Measurements from ENCODE around the gene ZNF436. TPM values are rescaled to one million over a fixed set of nuclear protein-coding genes. Genes with fewer than 3 reads are reported as not detected.

ZNF436 gene
- total RNA-seq, result 10 to 100 TPM; 11.3 to 13.8 (median 12.7) TPM
- polyA plus RNA-seq, result 4.4 TPM
- long read RNA-seq, donor 1, full-length matches to known transcripts, result 13 of 15 reads
- long read RNA-seq, donor 1, partial matches to known transcripts, result 0 of 15 reads
- long read RNA-seq, donor 1, other reads (novel, unspliced or antisense), result 2 of 15 reads
- long read RNA-seq, donor 2, full-length matches to known transcripts, result 4 of 4 reads
- long read RNA-seq, donor 2, partial matches to known transcripts, result 0 of 4 reads
- long read RNA-seq, donor 2, other reads (novel, unspliced or antisense), result 0 of 4 reads
- long read RNA-seq, donor 3, full-length matches to known transcripts, result 28 of 33 reads
- long read RNA-seq, donor 3, partial matches to known transcripts, result 1 of 33 reads
- long read RNA-seq, donor 3, other reads (novel, unspliced or antisense), result 4 of 33 reads
- long read RNA-seq, donor 4, full-length matches to known transcripts, result 5 of 5 reads
- long read RNA-seq, donor 4, partial matches to known transcripts, result 0 of 5 reads
- long read RNA-seq, donor 4, other reads (novel, unspliced or antisense), result 0 of 5 reads

- intact Hi-C loops (cut with DNase I), result loop anchor here in 1 of 4 donors (5.0 kb wide), 1 partner anchor 33 kb away; no protein-coding TSS in a partner anchor
- under 1% methylated on average over 29 of the region's 29 CpGs for WGBS
- H3K9me3 ChIP-seq (ENCODE audit: control insufficient read depth, low read length), result no peaks in the 10 kb centered on the region
- peaks cover 8% of the 10 kb centered on the region for H3K4me1 ChIP-seq (ENCODE audit: control insufficient read depth, insufficient read depth, low read length)
- peak within 1 kb of the TSS; percentile 85 for H3K4me3 ChIP-seq (ENCODE audit: low read length)
- peak; percentile 90 to 95 (median 92) for DNase-seq
- H3K27ac ChIP-seq (ENCODE audit: low read length), result peak within 1 kb of the TSS; percentile 99
- no peaks in the 10 kb centered on the region for H3K27me3 ChIP-seq (ENCODE audit: control insufficient read depth, insufficient read depth)
- peak; percentile 32 to 33 for ATAC-seq
Observed at GRCh38 chr1:23369335-23370013, at the start of gene ZNF436. ZNF436 (minus strand) TSS chr1:23369836; CDS start chr1:23368005, 1,831 bp downstream.

DNA sequence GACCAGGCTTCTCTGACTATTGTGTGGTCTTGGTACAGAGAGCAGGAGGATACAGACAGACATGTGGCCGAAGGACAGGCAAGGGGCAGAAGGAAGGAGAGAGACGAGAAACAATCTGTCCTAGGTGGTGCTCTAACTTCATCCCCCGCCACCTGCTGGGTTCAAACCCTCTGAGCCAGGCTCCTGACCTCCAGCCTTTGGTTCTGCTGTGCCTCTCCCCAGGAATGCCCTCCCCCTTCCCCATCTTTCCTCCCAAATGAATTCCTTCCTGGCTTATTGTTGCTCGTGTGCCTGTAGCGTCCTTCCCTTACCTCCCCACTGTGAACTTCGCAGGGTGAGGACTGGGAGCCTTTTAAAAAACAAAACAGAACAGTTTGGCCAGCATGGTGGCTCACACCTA is 49.5 kb upstream of the ZNF436 start:
- H3K4me1 ChIP-seq (ENCODE audit: control insufficient read depth, insufficient read depth, low read length), result peaks cover 20% of the 10 kb centered on the region
- intact Hi-C loops (cut with DNase I), result no loop called here
- ATAC-seq (no peak), DNase-seq (no peak)
- 73% methylated on average over 6 of the region's 6 CpGs for WGBS
- H3K4me3 ChIP-seq (ENCODE audit: low read length), result no peak overlapping the region
- H3K27me3 ChIP-seq (ENCODE audit: control insufficient read depth, insufficient read depth), result no peaks in the 10 kb centered on the region
- no peak overlapping the region for H3K27ac ChIP-seq (ENCODE audit: low read length)
- no peaks in the 10 kb centered on the region for H3K9me3 ChIP-seq (ENCODE audit: control insufficient read depth, low read length)

DNA sequence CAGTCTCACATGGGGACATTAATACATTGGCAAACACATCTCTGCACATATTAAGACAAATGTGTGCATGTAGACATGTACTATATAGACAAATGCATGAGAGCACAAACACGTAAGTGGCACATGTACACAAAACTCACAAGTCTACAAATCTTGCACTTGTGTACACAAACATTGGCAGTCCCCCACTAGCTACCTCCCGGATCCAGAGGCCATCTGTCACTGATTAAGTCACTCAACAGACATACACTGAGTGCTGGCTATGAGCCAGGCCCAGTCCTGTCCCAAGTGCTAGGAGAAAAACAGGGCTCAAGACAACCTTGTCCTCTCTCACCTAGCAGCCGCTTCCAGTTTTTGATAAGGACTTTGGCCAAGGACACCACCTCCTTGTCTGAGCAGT is 47.9 kb upstream of the ZNF436 start:
- intact Hi-C loops (cut with DNase I), result no loop called here
- no peak overlapping the region for H3K4me3 ChIP-seq (ENCODE audit: low read length)
- 44% methylated on average over 3 of the region's 3 CpGs for WGBS
- peaks cover 9% of the 10 kb centered on the region for H3K4me1 ChIP-seq (ENCODE audit: control insufficient read depth, insufficient read depth, low read length)
- H3K27me3 ChIP-seq (ENCODE audit: control insufficient read depth, insufficient read depth), result no peaks in the 10 kb centered on the region
- ATAC-seq, result no peak
- peak in 1 of 3 donors; percentile 40 for DNase-seq
- no peaks in the 10 kb centered on the region for H3K9me3 ChIP-seq (ENCODE audit: control insufficient read depth, low read length)
- no peak overlapping the region for H3K27ac ChIP-seq (ENCODE audit: low read length)

- intact Hi-C loops (cut with DNase I), result no loop called here
- DNase-seq, result no peak
- Histone ChIP-seq H3K27ac (ENCODE audit: low read length) (no peak overlapping the region), H3K4me1 (ENCODE audit: control insufficient read depth, insufficient read depth, low read length) (peaks cover 3% of the 10 kb centered on the region), H3K4me3 (ENCODE audit: low read length) (no peak overlapping the region), H3K27me3 (ENCODE audit: control insufficient read depth, insufficient read depth) (no peaks in the 10 kb centered on the region), H3K9me3 (ENCODE audit: control insufficient read depth, low read length) (no peaks in the 10 kb centered on the region)
- 84% methylated on average over 4 of the region's 4 CpGs for WGBS
- ATAC-seq, result no peak
Observed at GRCh38 chr1:23416964-23417363, 47.3 kb upstream of the ZNF436 start.

- Histone ChIP-seq H3K4me3 (ENCODE audit: low read length) (no peak overlapping the region), H3K27ac (ENCODE audit: low read length) (no peak overlapping the region), H3K9me3 (ENCODE audit: control insufficient read depth, low read length) (no peaks in the 10 kb centered on the region), H3K4me1 (ENCODE audit: control insufficient read depth, insufficient read depth, low read length) (no peaks in the 10 kb centered on the region), H3K27me3 (ENCODE audit: control insufficient read depth, insufficient read depth) (no peaks in the 10 kb centered on the region)
- DNase-seq, result no peak
- WGBS, result 62% methylated on average over 7 of the region's 7 CpGs
- intact Hi-C loops (cut with DNase I), result loop anchor here in 2 of 4 donors (10.0 kb wide), 2 partner anchors 64 to 104 kb away; partner anchors contain the start of gene HNRNPR (in 2 of the 2)
- ATAC-seq, result no peak
Observed at GRCh38 chr1:23408797-23409290, 39.2 kb upstream of the ZNF436 start.

DNA sequence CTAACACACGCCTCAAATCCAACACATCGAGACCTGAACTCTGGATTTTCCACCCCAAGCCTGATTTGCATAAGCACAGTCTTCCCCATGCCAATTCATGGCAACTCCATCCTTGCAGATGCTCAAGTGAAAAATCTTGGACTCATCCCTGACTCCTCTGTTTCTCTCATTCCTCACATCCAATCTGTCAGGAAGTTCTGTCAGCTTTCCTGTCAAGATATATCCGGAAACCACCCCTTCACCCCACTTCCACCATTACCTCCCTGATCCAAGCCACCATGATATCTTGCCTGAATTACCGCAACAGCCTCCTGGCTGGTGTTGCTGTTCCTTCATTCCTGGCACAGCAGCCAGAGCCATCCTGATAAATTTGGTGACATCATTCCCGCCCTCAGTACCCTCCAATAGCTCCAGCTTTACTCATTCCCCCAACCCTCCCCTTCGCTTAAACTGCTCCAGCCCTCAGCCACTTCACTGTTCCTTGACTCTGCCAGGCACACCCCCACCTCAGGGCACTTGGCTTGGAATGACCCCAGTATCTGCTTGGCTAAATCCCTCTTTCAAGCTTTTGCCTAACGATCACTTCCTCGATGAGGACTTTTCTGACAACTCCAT is 37.5 kb upstream of the ZNF436 start:
- 65% methylated on average over 8 of the region's 8 CpGs for WGBS

DNA sequence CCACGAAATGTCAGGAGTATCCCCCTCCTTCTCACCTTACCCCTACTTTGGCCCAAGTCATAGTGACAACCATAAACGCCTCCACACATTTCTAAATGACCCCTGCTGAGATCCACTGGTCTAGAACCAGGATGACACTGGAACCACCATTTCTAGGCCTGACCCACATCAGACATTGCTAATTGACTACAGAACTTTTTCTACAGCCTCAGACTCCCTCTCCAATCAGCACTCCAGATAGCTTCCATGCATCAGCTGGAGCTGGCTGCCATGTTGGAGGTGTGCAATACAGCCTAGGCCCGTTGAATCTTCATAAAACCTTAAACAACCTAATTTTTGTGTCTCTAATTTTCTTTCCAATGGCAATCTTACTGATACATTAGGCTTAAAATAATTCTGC is 36.3 kb upstream of the ZNF436 start:
- intact Hi-C loops (cut with DNase I), result loop anchor here in 2 of 4 donors (10.0 kb wide), 2 partner anchors 61 to 101 kb away; partner anchors contain the start of gene HNRNPR (in 2 of the 2)
- Histone ChIP-seq H3K9me3 (ENCODE audit: control insufficient read depth, low read length) (no peaks in the 10 kb centered on the region), H3K27ac (ENCODE audit: low read length) (no peak overlapping the region), H3K27me3 (ENCODE audit: control insufficient read depth, insufficient read depth) (no peaks in the 10 kb centered on the region), H3K4me3 (ENCODE audit: low read length) (no peak overlapping the region), H3K4me1 (ENCODE audit: control insufficient read depth, insufficient read depth, low read length) (no peaks in the 10 kb centered on the region)
- no peak for DNase-seq
- ATAC-seq, result no peak
- 89% methylated on average over 3 of the region's 3 CpGs for WGBS

More for the DNA sequence above, 37.5 kb upstream of the ZNF436 start:
- Histone ChIP-seq H3K4me3 (ENCODE audit: low read length) (no peak overlapping the region), H3K27me3 (ENCODE audit: control insufficient read depth, insufficient read depth) (no peaks in the 10 kb centered on the region), H3K4me1 (ENCODE audit: control insufficient read depth, insufficient read depth, low read length) (no peaks in the 10 kb centered on the region), H3K9me3 (ENCODE audit: control insufficient read depth, low read length) (no peaks in the 10 kb centered on the region), H3K27ac (ENCODE audit: low read length) (no peak overlapping the region)
- intact Hi-C loops (cut with DNase I), result loop anchor here in 2 of 4 donors (10.0 kb wide), 2 partner anchors 62 to 102 kb away; partner anchors contain the start of gene HNRNPR (in 2 of the 2)
- ATAC-seq (peak; percentile 32 to 70), DNase-seq (no peak)

- ATAC-seq (peak; percentile 87 to 91), DNase-seq (peak; percentile 83 to 94 (median 94))
- Histone ChIP-seq H3K27ac (ENCODE audit: low read length) (peak overlapping the region; percentile 19), H3K27me3 (ENCODE audit: control insufficient read depth, insufficient read depth) (no peaks in the 10 kb centered on the region), H3K4me3 (ENCODE audit: low read length) (no peak overlapping the region), H3K4me1 (ENCODE audit: control insufficient read depth, insufficient read depth, low read length) (no peaks in the 10 kb centered on the region), H3K9me3 (ENCODE audit: control insufficient read depth, low read length) (no peaks in the 10 kb centered on the region)
- intact Hi-C loops (cut with DNase I), result loop anchor here in 2 of 4 donors (5.0 to 10.0 kb wide), 3 partner anchors 37 to 99 kb away; partner anchors contain the start of genes HNRNPR (in 2 of the 2) and ZNF436 (in 1 of the 2)
- 7% methylated on average over 19 of the region's 19 CpGs for WGBS
Observed at GRCh38 chr1:23403735-23404486, 34.3 kb upstream of the ZNF436 start.

GRCh38 chr1:23403355-23403734 is 33.7 kb upstream of the ZNF436 start:
- DNase-seq (no peak), ATAC-seq (no peak)
- H3K9me3 ChIP-seq (ENCODE audit: control insufficient read depth, low read length), result no peaks in the 10 kb centered on the region
- intact Hi-C loops (cut with DNase I), result loop anchor here in 2 of 4 donors (5.0 to 10.0 kb wide), 3 partner anchors 36 to 99 kb away; partner anchors contain the start of genes HNRNPR (in 2 of the 2) and ZNF436 (in 1 of the 2)
- peak overlapping the region; percentile 19 for H3K27ac ChIP-seq (ENCODE audit: low read length)
- H3K27me3 ChIP-seq (ENCODE audit: control insufficient read depth, insufficient read depth), result no peaks in the 10 kb centered on the region
- no peaks in the 10 kb centered on the region for H3K4me1 ChIP-seq (ENCODE audit: control insufficient read depth, insufficient read depth, low read length)
- no peak overlapping the region for H3K4me3 ChIP-seq (ENCODE audit: low read length)
- WGBS, result 71% methylated on average over 4 of the region's 4 CpGs

- intact Hi-C loops (cut with DNase I), result loop anchor here in 2 of 4 donors (5.0 to 10.0 kb wide), 3 partner anchors 36 to 98 kb away; partner anchors contain the start of genes HNRNPR (in 2 of the 2) and ZNF436 (in 1 of the 2)
- WGBS, result 26% methylated on average over 6 of the region's 6 CpGs
- peak; percentile 7 to 59 for ATAC-seq
- Histone ChIP-seq H3K27me3 (ENCODE audit: control insufficient read depth, insufficient read depth) (no peaks in the 10 kb centered on the region), H3K4me1 (ENCODE audit: control insufficient read depth, insufficient read depth, low read length) (no peaks in the 10 kb centered on the region), H3K9me3 (ENCODE audit: control insufficient read depth, low read length) (no peaks in the 10 kb centered on the region), H3K27ac (ENCODE audit: low read length) (no peak overlapping the region), H3K4me3 (ENCODE audit: low read length) (no peak overlapping the region)
- DNase-seq, result peak in 1 of 3 donors; percentile 28
Observed at GRCh38 chr1:23403038-23403336, 33.4 kb upstream of the ZNF436 start.
